Measurements from ENCODE around the gene TLCD3A. TPM values are rescaled to one million over a fixed set of nuclear protein-coding genes. Genes with fewer than 3 reads are reported as not detected.

TLCD3A gene
- total and polyA plus RNA-seq, 5 donors from 2014 or later = 0.17 to 0.67 (median 0.49) TPM

GRCh38 chr17:792277-792676 lies 59.9 kb downstream of the TLCD3A start:
- peaks cover 48% of the 10 kb centered on the region for H3K36me3 ChIP-seq (ENCODE audit: control insufficient read depth, insufficient read depth, low read length)
- Mint-ChIP-seq H3K27ac (no peak overlapping the region), H3K36me3 (peaks cover 38% of the 10 kb centered on the region)

More at GRCh38 chr17:792277-792676, 59.9 kb downstream of the TLCD3A start:
- ATAC-seq (ENCODE audit: low read depth in 2 of 2) (no peak), DNase-seq (no peak)
- H3K4me1 Mint-ChIP-seq = peaks cover 0 to 6% (median 5%) of the 10 kb centered on the region in 4 donors
- no peaks in the 10 kb centered on the region for H3K9me3 ChIP-seq (ENCODE audit: control insufficient read depth in 2 of 2, low read length in 2 of 2)
- H3K9me3 Mint-ChIP-seq = no peaks in the 10 kb centered on the region
- H3K4me3 Mint-ChIP-seq = no peak overlapping the region
- H3K27ac ChIP-seq (ENCODE audit: insufficient read depth, low read length, poor library complexity, severe bottlenecking) = no peak overlapping the region
- H3K27me3 ChIP-seq (ENCODE audit: control insufficient read depth, insufficient read depth, low read length) = no peaks in the 10 kb centered on the region
- no peaks in the 10 kb centered on the region for H3K4me1 ChIP-seq (ENCODE audit: control insufficient read depth, insufficient read depth, low read length, poor library complexity, severe bottlenecking)
- no peaks in the 10 kb centered on the region for H3K27me3 Mint-ChIP-seq
- no peak overlapping the region for H3K4me3 ChIP-seq (ENCODE audit: low read depth, low read length)

Other genes starting within 250 kb of the TLCD3A start
- gene VPS53, start 17.8 kb upstream of the TLCD3A start, total RNA-seq = 79.1 TPM
- gene VPS53, start 17.8 kb upstream of the TLCD3A start, polyA plus RNA-seq = 1 to 10 TPM; 7.7 to 9.4 (median 8.4) TPM
- 9.2 TPM for gene GEMIN4, start 19.7 kb downstream of the TLCD3A start, total RNA-seq
- 10 to 100 TPM; 15.7 to 34.7 (median 21.6) TPM for gene GEMIN4, start 19.7 kb downstream of the TLCD3A start, polyA plus RNA-seq
- 65.0 TPM for gene GLOD4, start 49.7 kb downstream of the TLCD3A start, total RNA-seq
- 100 to 1,000 TPM; 103 to 115 (median 110) TPM for gene GLOD4, start 49.7 kb downstream of the TLCD3A start, polyA plus RNA-seq
- gene MRM3, start 49.8 kb downstream of the TLCD3A start, total RNA-seq = 36.2 TPM
- 10 to 100 TPM; 23.2 to 33.1 (median 29.4) TPM for gene MRM3, start 49.8 kb downstream of the TLCD3A start, polyA plus RNA-seq
- gene NXN, start 247.2 kb downstream of the TLCD3A start, total RNA-seq = 0.49 TPM
- under 1 TPM; 0.44 to 0.89 (median 0.73) TPM for gene NXN, start 247.2 kb downstream of the TLCD3A start, polyA plus RNA-seq

Measured in CD4-positive, CD25-positive, alpha-beta regulatory T cell (primary cell).